ENCODE results near the gene DENND2A.
A peak's percentile ranks its signal among the peaks of the same experiment; 100 is the strongest.
"Not testable (repeated sequence)": the region's sequence is repeated elsewhere in the genome, so short reads cannot be mapped to it uniquely, and the experiment has no call there.

The DENND2A gene

DNA sequence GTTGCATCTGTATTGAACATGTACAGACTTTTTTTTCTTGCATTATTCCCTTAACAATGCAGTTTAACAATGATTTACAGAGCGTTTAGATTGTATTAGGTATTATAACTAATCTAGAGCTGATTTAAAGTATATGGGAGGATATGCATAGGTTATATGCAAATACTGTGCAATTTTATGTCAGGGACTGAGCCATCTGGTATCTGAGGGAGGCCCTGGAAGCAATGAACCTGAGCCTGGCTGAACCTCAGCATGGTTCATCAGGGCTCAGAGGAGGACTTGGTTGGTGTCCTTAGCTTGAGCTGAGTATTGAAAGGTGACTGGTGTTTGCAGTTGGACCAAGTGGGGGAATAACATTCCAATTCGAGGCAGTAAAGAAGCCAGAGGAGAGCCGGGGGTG, 36.9 kb upstream of the DENND2A start:
- Histone ChIP-seq H3K9me3 (ENCODE audit: insufficient read depth, low read length) (no peaks in the 10 kb centered on the region), H3K4me3 (ENCODE audit: insufficient read length, low read depth) (no peak overlapping the region), H3K27me3 (ENCODE audit: insufficient read depth, insufficient read length) (peaks cover 10% of the 10 kb centered on the region), H3K9ac (ENCODE audit: insufficient read length, low read depth) (no peak overlapping the region), H3K4me1 (ENCODE audit: insufficient read depth, insufficient read length) (peaks cover 2% of the 10 kb centered on the region), H3K36me3 (ENCODE audit: insufficient read depth, insufficient read length, low read length) (peaks cover 11% of the 10 kb centered on the region)
- TF ChIP-seq SUZ12 (IDR thresholded peaks at IDR 0.05; ENCODE audit: extremely low read depth, insufficient read depth, insufficient read length), result no peak
- TF ChIP-seq ZNF274 (IDR thresholded peaks at IDR 0.05; ENCODE audit: low read depth, low read length), result no peak
- TF ChIP-seq YY1 (IDR thresholded peaks at IDR 0.05; ENCODE audit: insufficient read depth, insufficient read length), result no peak
- DNase-seq (ENCODE audit: low read depth, low spot score), result no peak

GRCh38 chr7:140676956-140677355, 36.3 kb upstream of the DENND2A start:
- Histone ChIP-seq H3K36me3 (ENCODE audit: insufficient read depth, insufficient read length, low read length) (peaks cover 11% of the 10 kb centered on the region), H3K27me3 (ENCODE audit: insufficient read depth, insufficient read length) (peaks cover 14% of the 10 kb centered on the region)
- DNase-seq (ENCODE audit: low read depth, low spot score); H3K4me3 ChIP-seq (ENCODE audit: insufficient read length, low read depth); H3K9ac ChIP-seq (ENCODE audit: insufficient read length, low read depth); H3K4me1 ChIP-seq (ENCODE audit: insufficient read depth, insufficient read length); H3K9me3 ChIP-seq (ENCODE audit: insufficient read depth, low read length): not testable (repeated sequence)

DNA sequence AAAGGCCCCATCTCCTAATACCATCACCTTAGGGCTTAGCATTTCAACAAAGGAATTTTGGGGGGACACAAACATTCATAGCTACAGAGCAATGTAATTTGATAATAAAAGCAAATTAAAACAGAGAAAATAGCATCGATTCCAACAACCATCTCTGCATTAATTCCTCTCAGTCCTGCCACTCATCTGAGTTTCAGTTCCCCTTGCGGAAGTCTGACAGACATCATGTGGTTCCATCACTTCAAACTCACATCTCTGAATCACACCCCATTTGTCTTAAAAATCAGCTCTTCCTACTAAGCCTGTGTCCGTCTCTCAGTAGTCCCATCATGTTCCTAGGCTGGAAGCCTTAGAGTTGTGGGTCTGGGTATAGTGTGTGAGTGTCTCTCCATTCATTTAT, 35.7 kb upstream of the DENND2A start:
- peaks cover 5% of the 10 kb centered on the region for H3K4me1 ChIP-seq (ENCODE audit: insufficient read depth, insufficient read length)
- no peak for DNase-seq (ENCODE audit: low read depth, low spot score)
- TF ChIP-seq SUZ12 (IDR thresholded peaks at IDR 0.05; ENCODE audit: extremely low read depth, insufficient read depth, insufficient read length) (no peak), YY1 (IDR thresholded peaks at IDR 0.05; ENCODE audit: insufficient read depth, insufficient read length) (no peak), ZNF274 (IDR thresholded peaks at IDR 0.05; ENCODE audit: low read depth, low read length) (no peak)
- H3K4me3 ChIP-seq (ENCODE audit: insufficient read length, low read depth), result no peak overlapping the region
- H3K27me3 ChIP-seq (ENCODE audit: insufficient read depth, insufficient read length), result peaks cover 17% of the 10 kb centered on the region
- no peaks in the 10 kb centered on the region for H3K9me3 ChIP-seq (ENCODE audit: insufficient read depth, low read length)
- H3K36me3 ChIP-seq (ENCODE audit: insufficient read depth, insufficient read length, low read length), result peaks cover 11% of the 10 kb centered on the region
- H3K9ac ChIP-seq (ENCODE audit: insufficient read length, low read depth), result no peak overlapping the region

DNA sequence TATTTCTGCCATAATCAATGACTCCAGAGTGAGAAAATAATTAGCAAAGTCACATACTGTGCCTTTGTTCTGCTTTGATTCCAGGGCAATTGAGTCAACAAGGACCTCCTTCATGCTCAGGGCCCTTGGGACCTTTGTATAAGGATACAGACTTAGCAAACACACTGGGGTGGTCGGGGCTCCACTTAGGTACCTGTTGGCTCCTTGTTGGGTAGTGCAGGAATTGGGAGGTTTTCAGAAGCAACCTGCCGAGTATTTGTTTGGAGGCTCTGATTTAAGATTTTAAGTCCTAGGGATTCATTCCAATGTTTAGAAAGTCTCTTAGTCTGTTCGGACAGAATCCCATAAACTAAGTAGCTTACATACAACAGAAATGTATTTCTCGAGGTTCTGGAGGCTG, 35.1 kb upstream of the DENND2A start:
- Histone ChIP-seq H3K27me3 (ENCODE audit: insufficient read depth, insufficient read length) (peaks cover 17% of the 10 kb centered on the region), H3K9me3 (ENCODE audit: insufficient read depth, low read length) (no peaks in the 10 kb centered on the region), H3K4me3 (ENCODE audit: insufficient read length, low read depth) (no peak overlapping the region), H3K9ac (ENCODE audit: insufficient read length, low read depth) (no peak overlapping the region), H3K4me1 (ENCODE audit: insufficient read depth, insufficient read length) (peaks cover 5% of the 10 kb centered on the region), H3K36me3 (ENCODE audit: insufficient read depth, insufficient read length, low read length) (peaks cover 8% of the 10 kb centered on the region)
- TF ChIP-seq ZNF274 (IDR thresholded peaks at IDR 0.05; ENCODE audit: low read depth, low read length) (no peak), YY1 (IDR thresholded peaks at IDR 0.05; ENCODE audit: insufficient read depth, insufficient read length) (no peak), SUZ12 (IDR thresholded peaks at IDR 0.05; ENCODE audit: extremely low read depth, insufficient read depth, insufficient read length) (no peak)
- no peak for DNase-seq (ENCODE audit: low read depth, low spot score)

DNA sequence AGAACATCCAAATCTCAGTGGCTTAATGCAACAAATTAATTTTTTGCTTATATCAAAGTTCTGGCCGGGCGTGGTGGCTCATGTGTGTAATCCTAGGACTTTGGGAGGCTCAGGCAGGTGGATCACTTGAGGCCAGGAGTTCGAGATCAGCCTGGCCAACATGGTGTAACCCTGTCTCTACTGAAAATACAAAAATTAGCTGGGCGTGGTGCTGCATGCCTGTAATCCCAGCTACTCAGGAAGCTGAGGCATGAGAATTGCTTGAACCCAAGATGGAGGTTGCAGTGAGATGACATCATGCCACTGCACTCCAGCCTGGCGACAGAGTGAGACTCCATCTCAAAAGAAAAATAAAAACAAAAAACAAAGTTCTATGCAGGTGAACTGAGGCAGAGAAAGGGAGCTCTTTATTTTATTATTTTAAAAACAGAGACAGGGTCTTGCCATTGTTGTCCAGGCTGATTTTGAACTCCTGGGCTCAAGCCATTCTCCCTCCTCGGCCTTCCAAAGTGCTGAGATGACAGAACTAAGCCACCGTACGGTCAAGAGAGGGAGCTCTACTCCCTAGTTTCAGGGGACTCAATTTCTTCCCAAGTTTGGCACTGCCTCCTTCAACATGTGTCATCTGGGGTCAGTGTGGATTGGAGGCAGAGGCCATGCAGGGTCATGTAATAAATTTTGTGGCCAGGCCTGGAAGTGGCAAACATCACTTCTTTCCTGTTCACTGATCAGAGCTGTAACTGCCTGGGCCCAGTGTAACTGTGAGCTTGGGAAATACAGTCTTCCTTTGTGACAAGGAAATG, 34.5 kb upstream of the DENND2A start:
- Histone ChIP-seq H3K9ac (ENCODE audit: insufficient read length, low read depth) (no peak overlapping the region), H3K4me3 (ENCODE audit: insufficient read length, low read depth) (no peak overlapping the region), H3K4me1 (ENCODE audit: insufficient read depth, insufficient read length) (peaks cover 5% of the 10 kb centered on the region), H3K27me3 (ENCODE audit: insufficient read depth, insufficient read length) (peaks cover 17% of the 10 kb centered on the region), H3K9me3 (ENCODE audit: insufficient read depth, low read length) (no peaks in the 10 kb centered on the region), H3K36me3 (ENCODE audit: insufficient read depth, insufficient read length, low read length) (peaks cover 6% of the 10 kb centered on the region)
- TF ChIP-seq YY1 (IDR thresholded peaks at IDR 0.05; ENCODE audit: insufficient read depth, insufficient read length) (no peak), ZNF274 (IDR thresholded peaks at IDR 0.05; ENCODE audit: low read depth, low read length) (no peak), SUZ12 (IDR thresholded peaks at IDR 0.05; ENCODE audit: extremely low read depth, insufficient read depth, insufficient read length) (no peak)
- DNase-seq (ENCODE audit: low read depth, low spot score), result peak; percentile 36

DNA sequence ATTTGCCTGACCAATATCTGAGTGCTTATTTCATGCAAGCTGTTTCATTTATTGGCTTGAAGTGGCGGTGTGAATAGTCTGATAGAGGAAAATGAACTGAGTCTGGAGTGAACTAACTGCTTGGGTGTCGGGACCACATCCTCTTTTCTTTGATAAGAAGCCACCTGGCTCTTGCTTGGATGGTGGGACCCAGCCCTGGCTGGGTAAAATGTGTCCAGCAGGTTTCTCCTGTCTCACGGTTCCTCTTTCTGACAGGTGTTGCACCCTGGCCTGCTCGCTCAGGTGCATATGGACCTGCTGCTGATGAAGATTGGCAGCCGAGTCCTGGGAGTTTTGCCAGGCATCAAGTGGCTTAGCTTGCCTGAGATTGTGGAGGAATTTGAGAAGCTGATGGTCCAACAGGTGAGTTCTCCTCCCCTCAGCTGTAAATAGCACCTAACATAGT, 33.8 kb upstream of the DENND2A start:
- Histone ChIP-seq H3K36me3 (ENCODE audit: insufficient read depth, insufficient read length, low read length) (peaks cover 6% of the 10 kb centered on the region), H3K9ac (ENCODE audit: insufficient read length, low read depth) (peak overlapping the region; percentile 87), H3K4me1 (ENCODE audit: insufficient read depth, insufficient read length) (peaks cover 5% of the 10 kb centered on the region), H3K4me3 (ENCODE audit: insufficient read length, low read depth) (no peak overlapping the region), H3K9me3 (ENCODE audit: insufficient read depth, low read length) (no peaks in the 10 kb centered on the region), H3K27me3 (ENCODE audit: insufficient read depth, insufficient read length) (peaks cover 17% of the 10 kb centered on the region)
- no peak for TF ChIP-seq SUZ12 (IDR thresholded peaks at IDR 0.05; ENCODE audit: extremely low read depth, insufficient read depth, insufficient read length)
- TF ChIP-seq YY1 (IDR thresholded peaks at IDR 0.05; ENCODE audit: insufficient read depth, insufficient read length), result no peak
- no peak for TF ChIP-seq ZNF274 (IDR thresholded peaks at IDR 0.05; ENCODE audit: low read depth, low read length)
- DNase-seq (ENCODE audit: low read depth, low spot score), result no peak

DNA sequence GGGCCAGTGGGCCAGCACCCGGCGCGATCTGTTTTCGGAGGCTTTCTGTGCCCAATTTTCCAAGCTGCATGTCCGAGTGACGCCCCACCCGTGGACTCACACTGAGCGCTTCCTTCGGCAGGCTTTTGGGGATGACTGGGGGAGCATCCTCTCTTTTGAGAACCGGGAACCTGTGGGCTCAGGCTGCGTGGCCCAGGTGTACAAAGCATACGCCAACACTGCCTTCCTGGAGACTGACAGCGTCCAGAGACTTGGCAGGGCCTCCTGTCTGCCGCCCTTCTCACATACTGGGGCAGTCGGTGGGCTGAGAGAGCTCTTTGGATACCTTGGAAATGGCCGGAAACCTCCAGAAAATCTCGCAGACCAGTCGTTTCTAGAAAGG, 33.2 kb upstream of the DENND2A start:
- Histone ChIP-seq H3K4me1 (ENCODE audit: insufficient read depth, insufficient read length) (peaks cover 5% of the 10 kb centered on the region), H3K4me3 (ENCODE audit: insufficient read length, low read depth) (peak overlapping the region; percentile 68), H3K9ac (ENCODE audit: insufficient read length, low read depth) (peak overlapping the region; percentile 87), H3K9me3 (ENCODE audit: insufficient read depth, low read length) (no peaks in the 10 kb centered on the region), H3K36me3 (ENCODE audit: insufficient read depth, insufficient read length, low read length) (no peaks in the 10 kb centered on the region), H3K27me3 (ENCODE audit: insufficient read depth, insufficient read length) (peaks cover 17% of the 10 kb centered on the region)
- no peak for DNase-seq (ENCODE audit: low read depth, low spot score)
- no peak for TF ChIP-seq YY1 (IDR thresholded peaks at IDR 0.05; ENCODE audit: insufficient read depth, insufficient read length)
- TF ChIP-seq SUZ12 (IDR thresholded peaks at IDR 0.05; ENCODE audit: extremely low read depth, insufficient read depth, insufficient read length), result no peak
- no peak for TF ChIP-seq ZNF274 (IDR thresholded peaks at IDR 0.05; ENCODE audit: low read depth, low read length)
